HG02763 (cell line): Measurements from ENCODE around the gene LIPJ.

ENCODE experiments used
- ATAC-seq: cut with Tn5 transposase; IDR thresholded peaks from one replicate; pipeline ENCODE4 v1.9.1; 2021; ENCODE audit warnings: mild to moderate bottlenecking, moderate library complexity; ENCODE audit not compliant: unreplicated experiment

LIPJ gene

DNA sequence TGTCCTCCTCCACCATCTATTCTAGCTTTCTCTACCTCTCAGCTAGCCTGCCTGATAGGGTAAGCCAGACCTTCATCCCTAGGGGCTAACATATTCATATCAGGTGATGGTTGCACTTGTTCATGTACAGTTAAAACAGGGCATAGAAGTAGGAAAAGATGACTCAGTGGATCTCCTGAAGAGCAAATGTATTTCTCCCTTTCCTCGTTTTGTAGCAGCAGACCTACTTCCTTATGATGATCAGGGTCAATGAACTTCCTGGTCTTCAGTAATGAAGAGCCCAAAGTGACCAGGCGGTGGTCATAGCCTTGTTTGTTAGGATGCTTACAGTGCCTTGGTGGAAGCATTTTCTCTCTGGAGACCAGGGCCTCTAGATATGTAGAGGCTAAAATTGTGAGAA lies 6.3 kb downstream of the LIPJ start:
- ATAC-seq: no peak

DNA sequence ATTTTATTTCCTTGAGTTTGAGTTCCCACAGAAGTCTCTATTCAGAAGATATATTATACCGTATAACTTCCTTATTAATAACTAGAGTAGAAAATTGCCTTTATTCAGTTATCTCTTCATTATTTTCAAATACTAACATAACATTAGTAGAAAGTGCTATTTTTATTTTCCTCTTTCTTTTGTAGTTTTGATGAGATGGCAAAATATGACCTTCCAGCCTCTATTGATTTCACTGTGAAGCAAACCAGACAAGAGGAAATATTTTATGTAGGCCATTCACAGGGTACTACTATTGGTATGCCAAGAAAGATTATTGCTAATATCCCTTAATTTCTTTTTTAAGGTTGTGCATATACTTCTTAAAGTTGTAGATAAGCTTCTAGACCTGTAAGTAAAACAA lies 7.9 kb downstream of the LIPJ start:
- ATAC-seq: no peak

DNA sequence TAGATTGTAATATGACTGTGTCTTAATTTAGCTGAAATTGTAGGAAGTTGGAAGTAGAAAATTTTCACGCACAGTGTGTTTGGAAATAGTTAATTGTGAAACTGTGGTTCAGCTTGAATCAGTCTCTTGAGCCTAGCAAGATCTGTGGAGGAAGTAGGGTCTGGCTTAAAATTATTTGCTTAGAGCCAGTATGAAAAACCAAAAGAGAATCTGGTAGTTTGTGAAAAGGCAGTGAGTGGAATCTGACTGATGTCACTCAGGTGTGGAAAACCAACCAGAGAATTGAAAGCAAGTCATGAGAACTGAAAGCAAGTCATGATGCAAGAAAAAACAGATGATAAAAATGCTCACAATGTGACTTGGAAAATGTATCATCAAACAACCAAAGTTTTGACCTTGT lies 11.5 kb downstream of the LIPJ start:
- ATAC-seq: peak; percentile 90

DNA sequence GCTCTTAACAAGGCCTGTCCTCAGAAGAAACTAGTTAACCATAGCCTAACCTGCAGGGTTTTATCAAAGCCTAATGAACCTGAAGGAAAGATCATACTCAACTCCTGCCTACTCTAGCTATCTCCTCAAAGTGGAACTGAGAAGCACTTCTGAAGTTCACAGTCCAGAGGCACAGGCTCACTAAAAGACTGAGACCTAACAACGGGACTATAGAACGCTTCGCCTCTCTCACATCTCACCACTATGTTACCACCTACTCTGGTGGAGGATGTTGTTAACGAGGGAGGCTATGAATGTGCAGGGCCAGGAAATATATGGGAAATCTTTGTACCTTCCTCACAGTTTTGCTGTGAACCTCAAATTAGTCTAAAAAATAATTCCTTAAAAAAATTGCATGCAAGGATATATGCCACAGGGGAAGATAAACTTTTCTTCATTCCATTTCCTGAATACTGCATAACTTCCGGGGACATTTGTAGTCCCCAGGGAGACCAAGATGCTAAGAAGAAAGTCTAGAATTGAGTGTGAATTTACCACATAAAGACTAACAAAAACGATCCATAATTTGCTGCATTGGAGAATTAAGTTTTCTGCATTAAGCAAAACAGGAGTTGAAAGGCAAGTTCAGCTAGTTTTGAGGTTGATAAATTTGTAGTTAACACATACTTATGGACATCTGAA lies 21.6 kb downstream of the LIPJ start:
- ATAC-seq: no peak

DNA sequence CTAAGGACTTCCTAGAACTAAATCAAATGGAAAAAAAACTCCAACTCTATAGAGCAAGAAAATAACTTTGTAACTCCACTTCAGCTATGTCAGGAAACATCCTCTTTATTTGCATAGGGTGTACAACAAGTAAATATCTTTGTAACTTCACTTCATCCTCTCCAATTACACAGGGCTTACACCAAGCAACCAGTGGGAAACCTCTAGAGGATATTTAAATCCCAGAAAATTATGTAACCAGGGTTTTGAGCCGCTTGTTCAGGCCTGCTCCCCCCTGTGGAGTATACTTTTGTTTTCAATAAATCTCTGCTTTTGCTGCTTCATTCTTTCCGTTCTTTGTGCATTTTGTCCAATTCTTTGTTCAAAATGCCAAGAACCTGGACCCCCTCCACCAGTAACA lies 22.2 kb downstream of the LIPJ start:
- no peak for ATAC-seq

DNA sequence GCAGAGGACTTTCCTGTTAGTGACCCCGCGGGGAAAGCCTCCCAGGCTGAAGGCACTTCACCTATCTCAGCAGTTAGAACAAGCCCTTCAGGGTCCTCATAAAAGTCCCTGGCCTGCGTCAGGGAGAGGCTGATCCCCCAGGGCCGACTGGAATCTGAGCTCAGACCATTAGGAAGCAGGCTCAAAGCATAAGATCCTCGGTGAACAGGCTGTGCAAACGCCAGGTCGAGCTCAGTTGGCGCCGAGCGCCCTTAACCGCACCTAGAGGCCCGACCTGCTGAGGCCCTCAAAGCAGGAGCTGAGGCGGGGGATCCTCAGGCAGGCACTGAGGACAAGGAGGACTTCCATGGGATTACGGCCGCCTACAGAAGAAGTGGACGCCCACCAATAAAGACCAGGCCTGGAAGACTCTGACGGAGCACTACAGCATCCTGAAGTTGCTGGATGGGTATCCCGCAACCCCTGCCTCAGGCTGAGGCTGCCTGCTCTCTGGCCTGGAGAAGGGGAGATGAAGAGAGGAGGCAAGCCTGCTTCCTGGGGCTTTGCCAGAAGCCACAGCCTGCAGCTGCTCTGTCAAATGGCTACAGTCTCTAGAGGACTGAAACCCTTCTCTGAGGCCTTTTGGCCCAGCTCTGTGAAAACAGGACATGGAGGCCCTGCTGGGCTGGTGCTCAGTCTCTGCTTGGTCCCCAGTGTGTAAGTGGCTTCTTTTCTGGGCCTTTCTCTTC lies 29.9 kb downstream of the LIPJ start:
- no peak for ATAC-seq

DNA sequence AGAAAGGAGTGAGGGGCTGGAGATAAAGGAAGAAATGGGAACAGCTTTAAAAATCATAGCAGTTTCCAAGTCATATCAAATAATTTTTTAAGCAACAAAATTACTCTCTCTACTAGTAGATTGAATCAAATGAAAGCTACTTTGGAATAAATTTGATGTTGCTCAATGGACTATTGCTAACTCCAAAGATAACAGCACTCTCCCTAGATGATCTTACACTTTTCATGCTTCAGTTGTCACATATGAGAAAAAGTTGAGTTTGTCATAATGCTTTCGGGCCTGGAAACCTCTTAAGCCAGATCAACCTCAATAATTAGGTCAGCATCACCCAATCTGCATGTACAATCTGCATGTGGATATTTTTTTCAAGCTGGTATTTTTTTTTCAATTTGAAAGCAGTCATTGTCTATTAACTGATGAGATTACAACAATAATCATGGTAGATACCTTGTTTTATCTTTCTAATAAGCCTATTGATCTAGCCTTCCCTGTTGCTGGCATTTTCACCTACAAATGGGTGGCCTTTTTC lies 31.3 kb downstream of the LIPJ start:
- ATAC-seq: no peak

DNA sequence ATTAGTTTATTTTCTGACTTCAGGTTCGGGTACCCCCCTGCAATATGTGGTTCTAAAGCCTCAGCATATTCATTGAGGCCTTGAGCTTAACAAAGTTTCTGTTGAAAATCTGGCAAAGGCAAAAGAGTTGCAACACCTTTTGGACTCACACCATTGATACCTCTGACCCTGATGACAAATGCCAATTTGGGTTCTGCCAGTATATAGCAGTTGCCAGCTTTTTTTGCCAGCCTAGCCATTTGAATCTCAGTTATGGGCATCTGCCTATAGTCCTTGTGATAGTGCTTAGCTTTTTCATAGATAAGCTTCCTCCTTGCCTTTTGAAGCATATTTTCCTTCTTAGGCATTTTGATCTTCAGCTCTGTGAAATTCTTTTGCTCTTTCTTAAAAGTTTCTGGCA lies 31.9 kb downstream of the LIPJ start:
- no peak for ATAC-seq

- ATAC-seq: no peak
These were observed 33.9 kb downstream of the LIPJ start for GRCh38 chr10:88620441-88620840.

GRCh38 chr10:88623835-88624234 lies 37.3 kb downstream of the LIPJ start:
- no peak for ATAC-seq

DNA sequence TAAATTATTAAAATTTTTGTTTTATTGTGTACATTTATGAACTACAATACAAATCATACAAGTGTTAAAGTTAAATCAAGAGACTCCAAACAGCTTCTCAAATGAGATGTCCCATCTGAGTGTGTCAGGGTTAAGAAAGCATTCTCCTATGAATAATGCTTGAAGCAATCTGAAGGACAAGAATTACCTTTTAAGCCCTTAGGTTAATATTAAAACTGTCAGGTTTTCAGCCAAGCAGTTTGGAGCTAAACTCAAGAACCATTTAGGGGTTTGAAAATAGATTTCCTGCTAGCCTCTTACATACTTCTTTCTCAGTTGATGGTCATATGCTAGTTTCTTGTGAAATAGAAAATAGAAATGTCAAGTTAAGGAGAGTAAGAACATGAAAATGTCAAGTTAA lies 38.3 kb downstream of the LIPJ start:
- ATAC-seq: no peak

DNA sequence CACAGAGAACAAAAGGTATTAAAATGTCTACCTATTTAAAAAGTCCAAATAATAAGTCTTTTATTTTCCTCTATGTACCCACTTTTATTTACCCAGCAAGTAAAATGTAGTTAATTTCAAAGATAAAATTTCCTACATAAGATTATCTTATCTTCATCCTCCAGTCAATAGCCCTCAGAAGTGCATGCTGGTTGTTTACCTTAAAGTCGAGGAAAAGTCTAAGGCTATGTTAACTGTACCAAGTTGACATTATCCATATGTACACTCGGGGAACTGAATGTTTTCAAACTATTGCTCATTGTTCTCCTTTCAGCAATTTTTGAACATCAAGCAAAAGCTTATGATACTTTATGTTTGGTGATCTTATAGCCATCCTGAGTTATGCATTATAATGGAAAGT lies 53.6 kb downstream of the LIPJ start:
- no peak for ATAC-seq

- no peak for ATAC-seq
These were observed 55.6 kb downstream of the LIPJ start for GRCh38 chr10:88642209-88642608.

- ATAC-seq: no peak
These were observed 56.4 kb downstream of the LIPJ start for GRCh38 chr10:88642963-88643362.

DNA sequence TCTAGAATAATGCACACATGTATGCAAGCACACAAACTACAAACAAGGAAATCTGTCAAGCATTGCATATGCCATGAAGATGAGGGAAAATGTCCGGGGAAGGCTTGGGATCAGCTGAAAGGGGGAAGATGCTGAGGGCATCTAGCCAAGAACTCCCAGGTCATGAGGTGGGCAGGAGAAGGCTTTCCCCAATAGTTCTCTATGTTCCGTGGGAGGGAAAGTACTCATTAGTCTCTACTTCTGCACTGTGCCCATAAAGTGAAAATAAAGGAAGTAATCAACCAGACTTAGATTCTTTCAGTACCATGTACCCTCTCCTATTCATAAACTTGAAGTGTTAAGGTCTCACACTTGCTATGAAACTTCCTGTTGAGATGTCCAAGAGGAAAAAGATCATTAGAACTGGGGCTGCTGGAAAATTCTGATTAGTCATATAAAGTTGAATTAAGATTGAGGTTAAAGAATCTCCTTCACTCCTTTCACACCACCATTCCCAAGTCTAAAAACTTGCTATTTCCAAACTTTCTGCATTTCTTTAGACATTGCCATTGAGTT lies 60.6 kb downstream of the LIPJ start:
- no peak for ATAC-seq

DNA sequence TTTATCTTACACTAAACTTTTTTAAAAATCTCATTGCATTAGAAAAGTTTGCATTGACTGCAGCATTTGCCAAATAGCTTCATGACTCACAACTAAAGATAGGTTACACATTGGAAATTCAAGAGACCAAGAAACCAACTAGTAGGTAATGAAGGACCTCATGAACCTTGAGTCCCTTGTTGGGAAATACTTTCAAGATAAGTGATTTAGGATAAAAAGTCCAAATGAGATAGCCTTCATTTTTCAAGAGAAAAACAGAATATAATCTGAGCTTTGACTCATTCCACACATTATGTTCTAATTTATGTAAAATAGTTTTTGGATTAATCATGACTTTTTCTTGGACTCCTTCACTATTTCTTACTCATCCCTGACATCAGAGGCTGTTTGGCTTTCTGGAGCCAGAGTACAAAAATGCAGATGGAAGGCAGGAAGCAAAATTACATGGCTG lies 64.6 kb downstream of the LIPJ start:
- no peak for ATAC-seq

GRCh38 chr10:88652616-88653015 lies 66.1 kb downstream of the LIPJ start:
- no peak for ATAC-seq
